ENCODE results near the gene TNFRSF25.

GRCh38 chr1:6454856-6455751 lies 10.9 kb downstream of the TNFRSF25 start:
- TF ChIP-seq POLR2A (IDR thresholded peaks at IDR 0.05) (no peak), EP300 (IDR thresholded peaks at IDR 0.05) (no peak)
